Measurements from ENCODE around the gene ULBP1. TPM values are rescaled to one million over a fixed set of nuclear protein-coding genes. Genes with fewer than 3 reads are reported as not detected.
A peak's percentile ranks its signal among the peaks of the same experiment; 100 is the strongest.
"Not testable (repeated sequence)": the region's sequence is repeated elsewhere in the genome, so short reads cannot be mapped to it uniquely, and the experiment has no call there.

Gene ULBP1
- total RNA-seq, 4 donors from 2014 or later: 0.07 to 0.27 TPM; not detected in 2

- Histone ChIP-seq H3K4me3 (peak overlapping the region in 1 of 2 donors; percentile 10), H3K4me1 (peaks cover 0 to 11% (median 0%) of the 10 kb centered on the region in 3 donors), H3K27me3 (peaks cover 92% of the 10 kb centered on the region)
- peak; percentile 34 for ATAC-seq
- not testable (repeated sequence) for H3K27ac ChIP-seq, H3K9me3 ChIP-seq, H3K36me3 ChIP-seq
- no CpG with 5 or more reads among the region's 53 CpGs for WGBS, 2 donors (ENCODE audit: low coverage in 1 of 2)
Observed at GRCh38 chr6:149954328-149954983, 9.3 kb upstream of the ULBP1 start.

DNA sequence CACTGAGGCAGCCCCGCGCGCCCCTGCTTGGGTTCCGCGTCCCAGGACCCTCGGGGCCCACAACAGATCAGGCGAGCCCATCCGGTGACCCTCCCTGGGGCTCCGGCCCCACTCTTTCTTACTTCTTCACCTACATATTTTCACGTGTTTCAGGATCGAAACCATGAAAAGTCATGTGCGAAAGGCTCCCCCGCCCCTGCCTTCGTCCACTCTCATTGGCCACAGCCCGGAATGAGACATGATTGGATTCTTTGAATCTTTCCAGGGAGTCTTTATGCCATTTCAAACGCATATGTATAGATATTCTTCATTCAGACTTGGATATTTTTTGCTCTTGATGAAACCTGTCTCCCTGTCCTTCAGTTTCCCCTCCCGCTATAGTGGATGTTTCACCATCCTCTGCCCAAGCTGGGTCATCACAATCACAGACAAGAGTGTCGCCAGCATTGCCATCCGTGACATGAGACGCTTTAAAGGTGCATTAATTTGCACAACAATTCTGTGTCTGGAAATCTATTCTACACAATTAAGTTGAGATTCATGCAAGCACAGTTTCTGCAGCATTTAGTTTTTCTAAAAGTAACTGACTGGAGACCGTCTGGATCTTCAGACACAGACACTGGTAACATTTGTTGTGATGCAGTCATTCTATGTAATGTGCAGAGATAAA lies 8.6 kb upstream of the ULBP1 start:
- H3K4me3 ChIP-seq, ATAC-seq, H3K27ac ChIP-seq, H3K9me3 ChIP-seq, H3K36me3 ChIP-seq: not testable (repeated sequence)
- Histone ChIP-seq H3K27me3 (peaks cover 95% of the 10 kb centered on the region), H3K4me1 (peaks cover 0 to 11% (median 0%) of the 10 kb centered on the region in 3 donors)
- 20 to 22% methylated on average over 1 to 7 of the region's 21 CpGs for WGBS, 2 donors (ENCODE audit: low coverage in 1 of 2)

DNA sequence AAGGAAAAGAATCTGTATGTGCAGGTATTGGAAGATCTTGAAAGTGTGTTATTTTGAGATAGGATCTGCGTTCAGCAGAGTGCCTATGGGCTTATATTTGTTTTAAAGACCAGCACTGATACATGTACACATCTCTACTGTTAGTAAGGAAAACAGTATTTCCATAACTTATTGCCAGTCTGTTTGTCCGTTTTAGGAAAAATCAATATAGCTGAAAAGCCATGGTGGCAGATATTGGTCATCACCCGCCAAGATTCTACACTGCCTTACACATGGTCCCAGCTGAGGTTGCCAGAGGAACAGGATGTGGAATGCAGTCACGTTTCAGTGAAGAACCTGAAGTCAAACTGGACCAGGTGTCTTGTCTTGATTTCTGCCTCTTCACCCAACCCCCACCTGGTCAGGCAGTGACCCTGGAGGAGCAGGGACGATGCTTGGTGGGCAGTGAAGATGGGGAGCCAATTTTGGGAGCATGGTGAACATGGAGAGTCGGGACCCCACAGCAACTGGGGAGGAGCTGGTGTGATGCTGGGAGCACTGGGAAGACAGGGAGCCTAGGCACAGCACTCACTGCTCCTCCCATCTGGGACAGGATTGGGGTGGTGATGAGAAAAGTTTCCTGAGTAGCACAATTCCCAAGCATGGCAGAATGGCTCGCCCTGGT lies 8.0 kb upstream of the ULBP1 start:
- H3K36me3 ChIP-seq, ATAC-seq, H3K9me3 ChIP-seq, H3K4me3 ChIP-seq, H3K27ac ChIP-seq: not testable (repeated sequence)
- WGBS, 2 donors (ENCODE audit: low coverage in 1 of 2): 21 to 45% methylated on average over 5 to 7 of the region's 7 CpGs
- Histone ChIP-seq H3K27me3 (peaks cover 95% of the 10 kb centered on the region), H3K4me1 (peaks cover 0 to 11% (median 0%) of the 10 kb centered on the region in 3 donors)

GRCh38 chr6:149958124-149958523 lies 5.6 kb upstream of the ULBP1 start:
- ATAC-seq, H3K4me3 ChIP-seq, H3K36me3 ChIP-seq, H3K9me3 ChIP-seq, H3K27ac ChIP-seq: not testable (repeated sequence)
- Histone ChIP-seq H3K27me3 (peaks cover 96% of the 10 kb centered on the region), H3K4me1 (peaks cover 0 to 12% (median 0%) of the 10 kb centered on the region in 3 donors)
- 54 to 65% methylated on average over 3 of the region's 3 CpGs for WGBS, 2 donors (ENCODE audit: low coverage in 1 of 2)

DNA sequence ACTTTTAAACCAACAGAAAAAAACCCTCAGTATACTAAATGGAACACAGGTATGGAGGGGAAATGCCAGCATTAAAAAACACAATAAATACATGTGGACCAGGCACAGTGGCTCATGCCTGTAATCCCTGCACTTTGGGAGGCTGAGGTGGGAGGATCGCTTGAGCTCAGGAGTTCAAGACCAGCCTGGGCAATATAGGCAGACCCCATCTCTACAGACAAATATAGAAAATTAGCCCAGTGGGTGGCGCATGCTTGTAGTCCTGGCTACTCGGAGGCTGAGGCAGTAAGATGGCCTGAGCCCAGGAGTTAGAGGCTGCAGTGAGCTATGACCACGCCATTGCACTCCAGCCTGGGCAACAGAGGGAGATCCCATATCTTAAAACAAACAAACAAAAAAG lies 3.9 kb upstream of the ULBP1 start:
- not testable (repeated sequence) for H3K27ac ChIP-seq, H3K4me3 ChIP-seq, ATAC-seq, H3K9me3 ChIP-seq, H3K36me3 ChIP-seq
- Histone ChIP-seq H3K27me3 (peaks cover 96% of the 10 kb centered on the region), H3K4me1 (peaks cover 0 to 19% (median 11%) of the 10 kb centered on the region in 3 donors)
- 50 to 67% methylated on average over 1 to 4 of the region's 4 CpGs for WGBS, 2 donors (ENCODE audit: low coverage in 1 of 2)

DNA sequence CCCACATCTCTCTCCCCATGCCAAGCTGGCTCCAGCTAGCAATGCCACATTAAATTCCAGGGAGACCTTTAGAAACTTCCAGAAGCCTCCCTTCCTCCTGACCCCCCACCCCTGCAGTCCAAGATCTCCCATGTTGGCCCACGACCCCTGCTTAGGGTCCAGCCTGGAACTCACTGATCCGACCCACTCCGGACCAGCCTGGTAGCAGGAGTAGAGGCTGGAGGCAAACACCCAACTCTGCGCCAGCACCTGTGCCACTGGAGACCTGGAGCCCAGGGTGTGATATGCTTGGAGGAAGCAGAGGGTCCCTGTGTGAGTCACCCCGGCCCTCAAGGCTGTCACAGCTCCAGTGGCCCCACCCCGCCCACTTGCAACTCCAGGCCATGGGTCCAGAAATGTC lies 3.3 kb upstream of the ULBP1 start:
- H3K4me3 ChIP-seq: no peak overlapping the region
- H3K27ac ChIP-seq: no peak overlapping the region
- no peak for TF ChIP-seq EP300 (IDR thresholded peaks at IDR 0.05)
- TF ChIP-seq POLR2A (IDR thresholded peaks at IDR 0.05): no peak
- TF ChIP-seq POLR2AphosphoS5 (IDR thresholded peaks at IDR 0.05): no peak
- TF ChIP-seq, protein P1, sequence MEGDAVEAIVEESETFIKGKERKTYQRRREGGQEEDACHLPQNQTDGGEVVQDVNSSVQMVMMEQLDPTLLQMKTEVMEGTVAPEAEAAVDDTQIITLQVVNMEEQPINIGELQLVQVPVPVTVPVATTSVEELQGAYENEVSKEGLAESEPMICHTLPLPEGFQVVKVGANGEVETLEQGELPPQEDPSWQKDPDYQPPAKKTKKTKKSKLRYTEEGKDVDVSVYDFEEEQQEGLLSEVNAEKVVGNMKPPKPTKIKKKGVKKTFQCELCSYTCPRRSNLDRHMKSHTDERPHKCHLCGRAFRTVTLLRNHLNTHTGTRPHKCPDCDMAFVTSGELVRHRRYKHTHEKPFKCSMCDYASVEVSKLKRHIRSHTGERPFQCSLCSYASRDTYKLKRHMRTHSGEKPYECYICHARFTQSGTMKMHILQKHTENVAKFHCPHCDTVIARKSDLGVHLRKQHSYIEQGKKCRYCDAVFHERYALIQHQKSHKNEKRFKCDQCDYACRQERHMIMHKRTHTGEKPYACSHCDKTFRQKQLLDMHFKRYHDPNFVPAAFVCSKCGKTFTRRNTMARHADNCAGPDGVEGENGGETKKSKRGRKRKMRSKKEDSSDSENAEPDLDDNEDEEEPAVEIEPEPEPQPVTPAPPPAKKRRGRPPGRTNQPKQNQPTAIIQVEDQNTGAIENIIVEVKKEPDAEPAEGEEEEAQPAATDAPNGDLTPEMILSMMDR (IDR thresholded peaks at IDR 0.05): no peak
- H3K36me3 ChIP-seq: no peaks in the 10 kb centered on the region
- WGBS, 2 donors (ENCODE audit: low coverage in 1 of 2): no CpG with 5 or more reads among the region's 6 CpGs
- H3K4me1 ChIP-seq: peaks cover 0 to 25% (median 17%) of the 10 kb centered on the region in 3 donors
- H3K27me3 ChIP-seq: peaks cover 97% of the 10 kb centered on the region
- ATAC-seq: no peak
- no peaks in the 10 kb centered on the region for H3K9me3 ChIP-seq

GRCh38 chr6:149961728-149962425 lies 1.9 kb upstream of the ULBP1 start:
- WGBS, 2 donors (ENCODE audit: low coverage in 1 of 2): 70 to 73% methylated on average over 3 to 4 of the region's 6 CpGs
- Histone ChIP-seq H3K36me3 (no peaks in the 10 kb centered on the region), H3K27ac (no peak overlapping the region), H3K27me3 (peaks cover 97% of the 10 kb centered on the region), H3K4me1 (peaks cover 0 to 26% (median 17%) of the 10 kb centered on the region in 3 donors), H3K4me3 (no peak overlapping the region), H3K9me3 (no peaks in the 10 kb centered on the region)
- TF ChIP-seq POLR2A (IDR thresholded peaks at IDR 0.05) (no peak), POLR2AphosphoS5 (IDR thresholded peaks at IDR 0.05) (no peak), EP300 (IDR thresholded peaks at IDR 0.05) (no peak)
- TF ChIP-seq, protein P1 (IDR thresholded peaks at IDR 0.05): no peak
- ATAC-seq: no peak

Measured in gastroesophageal sphincter (tissue), 4 donors.